Stimulated activated CD8-positive, alpha-beta memory T cell treated with anti-CD3 and anti-CD28 coated beads, Interleukin-2, amount 100 ng/mL, for 48 hours (primary cell): ENCODE data around the gene PNMA6F.
"Not testable (repeated sequence)": the region's sequence is repeated elsewhere in the genome, so short reads cannot be mapped to it uniquely, and the experiment has no call there.

Experiments used
- DNase-seq, 2 donors: peaks; one replicate each; pipeline ENCODE4 v3.0.0-alpha.2; 2020; ENCODE audit warnings: low read depth in 2 of 2

The PNMA6F gene

GRCh38 chrX:153302796-153303195 lies 18.8 kb downstream of the PNMA6F start:
- DNase-seq: no peak

DNA sequence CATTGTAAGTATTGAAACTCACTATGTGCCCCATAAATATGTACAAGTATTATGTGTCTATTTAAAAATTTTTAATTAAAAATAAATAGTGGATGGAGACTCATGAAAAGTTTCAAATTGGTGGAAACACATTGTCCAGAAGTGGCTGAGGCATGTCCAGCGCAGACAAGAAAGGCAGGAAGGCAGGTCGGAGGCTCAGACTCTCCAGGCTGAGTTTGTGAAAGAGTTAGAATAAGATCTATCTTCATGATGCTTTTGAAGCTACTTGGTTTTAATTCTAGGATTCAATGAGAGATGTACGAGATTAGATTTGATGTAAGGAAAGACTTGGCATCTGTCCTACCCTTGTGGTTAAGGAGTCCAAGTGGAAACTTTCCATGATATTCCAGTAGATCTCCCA lies 19.8 kb downstream of the PNMA6F start:
- no peak for DNase-seq

DNA sequence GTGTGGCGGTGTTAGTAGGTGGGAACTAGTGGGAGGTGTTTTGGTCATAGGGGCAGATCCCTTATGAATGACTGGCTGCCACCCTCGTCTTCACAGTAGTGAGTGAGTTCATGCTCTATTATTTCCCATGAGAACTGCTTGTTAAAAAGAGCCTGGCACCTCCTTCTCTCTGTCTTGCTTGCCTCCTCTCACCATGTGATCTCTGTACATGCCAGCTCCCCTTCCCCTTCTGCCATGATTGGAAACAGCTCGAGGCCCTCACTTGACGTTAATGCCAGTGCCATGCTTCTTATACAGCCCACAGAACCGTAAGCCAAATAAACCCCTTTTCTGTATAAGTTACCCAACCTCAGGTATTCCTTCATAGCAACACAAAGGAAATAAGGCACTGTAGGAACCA lies 21.7 kb downstream of the PNMA6F start:
- DNase-seq: no peak

- no peak for DNase-seq
These were observed 24.2 kb downstream of the PNMA6F start for GRCh38 chrX:153297376-153297775.

DNA sequence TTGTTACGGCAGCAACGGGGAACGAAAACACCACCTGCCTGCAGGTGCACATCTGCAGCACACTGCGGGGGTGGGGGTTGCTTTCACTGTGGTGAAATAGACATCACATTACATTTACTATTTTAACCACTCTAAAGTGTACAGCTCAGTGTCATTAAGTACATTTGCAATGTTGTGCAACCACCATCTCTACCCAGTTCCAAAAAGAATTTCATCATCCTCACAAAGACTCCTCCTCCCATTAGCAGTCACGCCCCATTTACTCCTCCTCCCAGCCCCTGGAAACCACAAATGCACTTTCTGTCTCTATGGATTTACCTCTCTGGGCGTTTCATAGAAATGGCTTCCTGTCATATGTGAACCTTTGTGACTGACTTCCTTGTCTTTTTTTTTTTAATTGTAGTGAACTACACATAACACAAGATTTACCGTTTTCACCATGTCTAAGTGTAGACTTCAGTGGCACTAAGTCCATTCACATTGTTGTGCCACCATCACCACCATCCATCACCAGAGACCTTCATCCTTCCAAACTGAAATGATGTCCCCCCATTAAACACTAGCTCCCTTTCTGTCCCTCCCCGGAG lies 28.0 kb downstream of the PNMA6F start:
- DNase-seq: not testable (repeated sequence)

GRCh38 chrX:153288807-153289206 lies 32.8 kb downstream of the PNMA6F start:
- not testable (repeated sequence) for DNase-seq

- DNase-seq: not testable (repeated sequence)
These were observed 35.9 kb downstream of the PNMA6F start for GRCh38 chrX:153285678-153286077.

- DNase-seq: not testable (repeated sequence)
These were observed 37.6 kb downstream of the PNMA6F start for GRCh38 chrX:153283982-153284381.

GRCh38 chrX:153281784-153282183 lies 39.8 kb downstream of the PNMA6F start:
- not testable (repeated sequence) for DNase-seq

GRCh38 chrX:153279304-153279703 lies 42.3 kb downstream of the PNMA6F start:
- not testable (repeated sequence) for DNase-seq

GRCh38 chrX:153276049-153276448 lies 45.5 kb downstream of the PNMA6F start:
- DNase-seq: not testable (repeated sequence)

DNA sequence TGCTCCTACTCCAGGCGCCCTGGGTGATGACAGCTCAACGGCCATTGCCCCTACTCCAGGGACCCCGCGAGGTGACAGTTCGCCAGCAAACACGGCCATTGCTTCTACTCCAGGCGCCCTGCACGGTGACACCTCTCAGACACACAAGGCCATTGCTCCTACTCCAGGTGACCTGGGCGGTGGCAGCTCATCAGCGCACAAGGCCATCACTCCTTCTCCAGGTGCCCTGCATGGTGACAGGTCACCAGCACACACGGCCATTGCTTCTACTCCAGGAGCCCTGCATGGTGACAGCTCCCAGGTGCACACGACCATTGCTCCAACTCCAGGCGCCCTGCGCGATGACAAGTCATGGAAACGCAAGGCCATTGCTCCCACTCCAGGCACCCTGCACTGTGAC lies 46.1 kb downstream of the PNMA6F start:
- DNase-seq: not testable (repeated sequence)

DNA sequence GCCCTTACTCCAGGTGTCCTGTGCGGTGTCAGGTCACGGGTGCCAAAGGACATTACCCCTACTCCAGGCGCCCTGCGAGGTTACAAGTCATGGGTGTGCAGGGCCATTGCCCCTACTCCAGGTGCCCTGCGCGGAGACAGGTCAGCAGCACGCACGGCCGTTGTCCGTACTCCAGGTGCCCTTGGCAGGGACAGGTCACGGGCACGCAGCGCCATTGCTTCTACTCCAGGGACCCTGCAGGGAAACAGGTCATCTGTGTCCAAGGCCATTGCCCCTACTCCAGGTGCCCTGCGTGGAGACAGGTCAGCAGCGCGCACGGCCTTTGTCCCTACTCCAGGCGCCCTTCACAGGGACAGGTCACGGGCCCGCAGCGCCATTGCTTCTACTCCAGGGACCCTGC lies 49.0 kb downstream of the PNMA6F start:
- DNase-seq: not testable (repeated sequence)

GRCh38 chrX:153272070-153272469 lies 49.5 kb downstream of the PNMA6F start:
- DNase-seq: not testable (repeated sequence)
